Measurements from ENCODE around the gene CTRB2.

- no peak for TF ChIP-seq BHLHE40 (IDR thresholded peaks at IDR 0.05; ENCODE audit: borderline replicate concordance)
- no peak for TF ChIP-seq ZNF384 (IDR thresholded peaks at IDR 0.05)
- TF ChIP-seq NFRKB (IDR thresholded peaks at IDR 0.05), result no peak
These were observed 36.8 kb upstream of the CTRB2 start for GRCh38 chr16:75243667-75244224.
